HG03045 (cell line): ENCODE results near the gene C6orf136.
A peak's percentile ranks its signal among the peaks of the same experiment; 100 is the strongest.
"Not testable (repeated sequence)": the region's sequence is repeated elsewhere in the genome, so short reads cannot be mapped to it uniquely, and the experiment has no call there.

Experiments used
- ATAC-seq: cut with Tn5 transposase; IDR thresholded peaks from one replicate; pipeline ENCODE4 v1.9.1; 2021; ENCODE audit warnings: mild to moderate bottlenecking, moderate library complexity; ENCODE audit not compliant: unreplicated experiment

The C6orf136 gene

GRCh38 chr6:30657454-30657853 is 10.5 kb downstream of the C6orf136 start:
- ATAC-seq = no peak

DNA sequence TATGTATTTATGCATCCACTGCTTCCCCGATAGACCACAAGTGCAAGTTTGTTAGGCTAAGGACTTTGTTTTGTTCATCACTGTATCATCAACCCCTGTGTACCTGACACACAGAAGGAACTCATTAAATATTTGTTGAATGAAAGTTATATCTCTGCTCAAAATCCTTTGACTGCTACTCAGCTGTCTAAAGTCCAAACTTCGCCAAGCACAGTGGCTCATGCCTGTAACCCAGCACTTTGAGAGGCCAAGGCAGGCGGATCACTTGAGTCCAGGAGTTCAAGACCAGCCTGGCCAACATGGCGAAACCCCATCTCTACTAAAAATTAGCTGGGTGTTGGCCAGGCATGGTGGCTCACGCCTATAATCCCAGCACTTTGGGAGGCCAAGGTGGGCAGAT is 11.0 kb downstream of the C6orf136 start:
- not testable (repeated sequence) for ATAC-seq

- ATAC-seq = no peak
Observed at GRCh38 chr6:30664994-30665767, 18.2 kb downstream of the C6orf136 start.

DNA sequence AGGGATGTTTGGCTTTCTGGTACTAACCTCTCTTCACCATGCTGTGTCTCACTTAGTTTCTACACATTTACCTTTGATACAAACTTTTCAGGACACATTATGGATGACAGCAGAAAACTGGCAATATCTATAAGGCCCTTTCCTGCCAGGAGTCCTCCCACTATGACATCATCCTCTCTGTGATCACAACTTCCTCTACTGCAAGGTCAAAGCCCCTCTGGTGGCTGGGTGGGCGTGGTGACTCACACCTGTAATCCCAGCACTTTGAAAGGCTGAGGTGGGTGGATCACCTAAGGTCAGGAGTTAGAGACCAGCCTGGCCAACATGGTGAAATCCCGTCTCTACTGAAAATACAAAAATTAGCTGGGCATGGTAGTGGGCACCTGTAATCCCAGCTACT is 19.4 kb downstream of the C6orf136 start:
- not testable (repeated sequence) for ATAC-seq

- ATAC-seq = no peak
Observed at GRCh38 chr6:30670760-30671527, 24.0 kb downstream of the C6orf136 start.

GRCh38 chr6:30672445-30673253 is 25.7 kb downstream of the C6orf136 start, which contains the start of gene DHX16:
DHX16 (minus strand) TSS chr6:30673006; CDS start chr6:30672841, 165 bp downstream.
- peak; percentile 67 for ATAC-seq

- no peak for ATAC-seq
Observed at GRCh38 chr6:30676660-30677285, 29.8 kb downstream of the C6orf136 start.

DNA sequence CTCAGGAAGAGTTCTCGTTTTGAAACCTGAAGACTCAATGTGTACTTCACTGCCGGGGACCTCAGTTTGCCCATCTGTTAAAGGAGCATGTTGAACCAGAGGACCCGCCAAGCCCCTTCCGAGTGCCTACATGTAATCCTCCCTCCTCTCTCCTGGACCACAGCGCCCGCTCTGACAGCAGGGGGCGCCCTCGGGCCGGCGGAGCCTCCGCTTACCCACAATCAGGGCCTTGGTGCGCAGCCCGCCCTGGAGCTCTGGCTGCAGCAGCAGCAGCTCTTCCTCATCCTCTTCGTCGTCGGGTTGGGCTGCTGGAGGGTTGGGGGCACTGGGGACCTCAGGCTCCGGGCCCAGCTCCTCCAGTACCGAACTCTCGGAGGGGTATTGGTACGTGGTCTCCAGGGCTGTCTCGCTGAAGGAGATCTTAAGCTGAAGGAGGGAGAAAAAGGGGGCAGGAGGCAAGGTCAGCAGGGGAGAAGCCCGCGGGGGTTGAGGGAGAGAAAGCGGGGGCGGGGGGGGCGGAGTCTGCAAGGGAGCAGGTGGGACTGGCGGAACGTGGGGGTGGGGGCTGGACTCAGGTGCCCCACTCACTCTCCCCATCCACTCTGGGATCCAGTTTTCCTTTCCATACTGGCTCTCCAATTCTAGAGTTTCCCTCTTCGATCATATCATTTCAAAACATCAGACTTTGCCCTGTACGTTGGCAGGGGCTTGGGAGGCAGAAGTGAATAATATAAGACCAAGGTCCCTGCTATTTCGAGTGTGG is 32.2 kb downstream of the C6orf136 start:
- peak; percentile 35 for ATAC-seq

DNA sequence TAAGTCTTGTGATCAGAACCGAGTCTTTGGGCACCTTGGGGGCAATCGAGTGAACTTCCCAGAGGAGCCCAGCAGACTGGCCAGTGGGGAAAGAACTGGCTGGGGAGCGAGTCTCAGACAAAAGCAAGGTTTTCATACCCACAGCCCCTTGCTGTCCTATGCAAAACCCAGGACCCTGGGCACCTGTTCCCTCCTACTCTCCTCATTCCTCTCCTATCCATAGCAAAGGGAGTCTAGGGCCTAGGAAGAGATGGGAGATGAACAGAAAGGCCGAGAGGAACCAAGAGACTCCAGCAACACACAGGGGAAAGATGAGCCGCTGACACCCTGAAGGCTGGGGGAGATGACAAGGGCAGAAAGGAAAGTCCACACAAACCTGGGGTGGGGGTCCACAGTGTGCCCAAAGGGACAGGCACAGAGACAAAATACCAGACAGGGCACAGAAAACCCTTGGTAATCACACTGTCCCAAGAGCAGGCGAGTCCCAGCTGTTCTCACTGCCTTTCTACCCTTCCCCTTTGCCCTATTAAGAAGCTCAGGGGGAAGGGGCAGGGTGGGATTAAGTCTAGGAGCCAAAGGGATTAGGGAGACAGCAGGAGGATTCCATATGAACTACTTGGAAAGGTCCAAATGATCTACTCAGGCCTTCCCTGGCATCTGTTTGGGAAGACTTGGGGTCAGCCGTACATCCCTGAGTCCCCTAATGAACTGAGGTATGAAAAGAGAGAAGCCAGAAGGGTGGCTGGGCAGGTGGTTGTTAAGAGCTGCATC is 33.0 kb downstream of the C6orf136 start:
- ATAC-seq = no peak

GRCh38 chr6:30681766-30682142 is 34.8 kb downstream of the C6orf136 start:
- ATAC-seq = no peak

GRCh38 chr6:30682143-30683117 is 35.5 kb downstream of the C6orf136 start:
- ATAC-seq = peak; percentile 35

GRCh38 chr6:30683183-30683979 is 36.4 kb downstream of the C6orf136 start:
- no peak for ATAC-seq

DNA sequence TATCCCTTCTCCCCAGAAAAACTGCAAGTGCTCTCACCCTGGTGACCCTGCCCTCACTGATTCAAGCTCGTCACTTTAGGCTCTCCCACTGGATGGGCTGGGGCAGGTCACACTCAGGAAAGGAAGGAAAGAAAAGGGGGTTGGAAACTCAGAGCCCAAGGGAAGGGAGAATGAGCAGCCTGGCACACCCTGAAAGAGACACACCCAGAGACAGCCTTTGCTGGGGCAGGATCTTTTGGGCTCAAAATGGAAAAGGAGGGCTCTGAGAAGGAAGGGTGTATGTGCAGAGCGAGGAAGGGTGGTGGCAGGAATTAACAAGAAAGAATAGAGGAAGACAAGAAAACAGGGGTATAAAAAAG is 37.0 kb downstream of the C6orf136 start:
- ATAC-seq = no peak

GRCh38 chr6:30684386-30685156 is 37.6 kb downstream of the C6orf136 start:
- ATAC-seq = no peak

DNA sequence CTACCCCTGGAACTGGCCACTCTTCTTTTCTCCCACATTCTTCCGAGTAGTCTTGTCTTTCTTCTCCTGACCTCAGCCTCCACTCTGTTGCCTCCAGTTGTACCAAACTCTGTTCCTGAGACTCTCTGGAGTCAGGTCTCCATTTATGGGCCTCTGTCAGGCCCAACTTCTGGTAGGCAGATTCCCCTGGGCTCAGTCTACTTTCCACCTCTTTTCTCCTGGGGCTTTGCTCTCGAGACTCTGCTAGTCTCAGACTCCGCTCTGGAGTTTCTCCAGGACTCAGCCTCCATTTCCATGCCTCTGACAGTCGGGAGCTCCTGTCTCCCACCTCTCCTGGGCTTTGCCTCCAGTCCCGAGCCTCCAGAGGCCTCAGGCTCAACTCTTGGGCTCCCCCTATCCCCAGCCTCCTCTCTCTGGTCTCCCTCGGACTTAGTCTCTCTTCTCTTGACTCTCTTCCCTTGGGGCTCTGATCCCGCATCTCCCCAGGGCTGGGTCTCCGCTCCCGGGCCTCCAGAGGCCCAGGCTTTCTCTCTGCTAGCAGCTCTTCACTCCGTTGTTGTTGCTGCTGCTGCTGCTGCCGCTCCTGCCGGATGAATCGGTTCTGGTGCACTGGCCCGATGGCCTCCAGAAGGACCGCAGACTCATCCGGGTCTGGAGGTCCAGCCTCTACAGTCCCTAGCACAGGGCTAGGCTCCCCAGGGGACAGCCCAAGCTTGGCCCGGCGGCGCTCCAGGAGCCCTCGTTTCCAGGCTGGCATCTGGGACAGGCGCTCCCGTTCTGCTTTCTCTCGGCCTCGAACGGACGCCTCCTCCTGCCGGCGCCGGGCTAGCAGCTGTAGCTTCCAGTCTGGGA is 38.5 kb downstream of the C6orf136 start:
- ATAC-seq = no peak
